Umbilical cord (tissue), 2 donors: Measurements from ENCODE around the gene BTNL9. TPM values are rescaled to one million over a fixed set of nuclear protein-coding genes. Genes with fewer than 3 reads are reported as not detected.
"Not testable (repeated sequence)": the region's sequence is repeated elsewhere in the genome, so short reads cannot be mapped to it uniquely, and the experiment has no call there.

Experiments
- DNase-seq: peaks from one replicate; pipeline ENCODE4 v3.0.0-alpha.2; 2015; ENCODE audit warnings: low spot score
- total RNA-seq: library from RNA; depleted of rRNA; stranded (reverse); fragments of >200 nt; gene quantifications from one replicate; pipeline ENCODE4 v1.2.3, GENCODE V29; 2014; ENCODE audit warnings: low replicate concordance; ENCODE audit not compliant: insufficient read depth

The BTNL9 gene
- 7.0 TPM for total RNA-seq

DNA sequence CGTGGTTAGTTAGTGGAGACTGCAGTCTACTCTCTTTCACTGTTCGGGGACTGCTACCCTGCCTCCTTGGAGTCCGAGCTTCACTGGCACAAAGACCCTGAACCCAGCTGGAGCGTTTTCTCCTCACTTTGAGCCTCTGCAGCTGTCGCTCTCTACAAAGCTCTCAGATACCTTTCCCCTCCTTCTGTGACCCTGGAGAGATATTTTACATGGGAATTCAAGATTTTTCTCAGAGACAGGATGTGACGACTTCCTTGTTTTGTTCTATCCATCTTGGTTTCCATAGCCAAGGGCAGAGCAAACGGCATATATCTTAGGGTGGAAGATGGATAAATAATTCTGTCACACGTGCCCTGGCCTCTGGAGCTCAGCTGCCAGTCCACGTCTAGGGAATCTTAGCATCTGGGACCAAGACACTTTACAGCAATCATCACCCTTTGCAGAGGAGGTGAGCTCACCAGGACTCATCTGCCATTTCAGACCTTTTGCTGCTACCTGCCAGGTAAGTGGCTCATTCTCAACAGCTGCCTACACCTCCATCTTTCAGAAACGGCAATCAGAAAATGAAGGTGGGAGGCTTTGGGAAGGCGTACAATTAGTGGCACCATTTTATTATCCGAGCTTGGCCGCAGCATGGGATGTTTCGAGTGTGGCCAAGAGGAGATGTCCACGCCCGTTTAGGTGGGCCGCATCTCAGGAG, at the start of gene BTNL9:
Gene BTNL9 (plus strand): TSS at position 336 of the 700 bp plus-strand sequence. CDS start 5,224 bp downstream, outside the sequence.
- peak; percentile 5 for DNase-seq

DNA sequence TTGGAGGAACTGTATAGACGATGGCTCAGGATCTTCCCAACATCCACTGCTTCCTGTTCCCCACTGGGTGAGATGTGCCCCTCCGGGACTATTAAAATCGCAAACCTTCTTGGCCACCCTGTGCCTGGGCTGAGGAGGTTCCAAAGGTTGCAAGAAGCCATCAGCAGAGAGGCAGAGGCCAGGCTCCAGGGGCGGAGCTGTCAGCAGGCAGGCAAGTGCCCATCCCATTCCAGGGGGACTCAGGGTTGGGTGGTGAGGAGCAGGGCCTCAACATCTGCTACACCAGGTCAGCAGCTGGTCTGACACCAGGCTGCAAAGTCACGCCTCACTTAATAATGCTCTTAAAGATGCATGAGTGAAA, 49.2 kb upstream of the BTNL9 start:
- no peak for DNase-seq

- DNase-seq = no peak
Observed at GRCh38 chr5:181001947-181002346, 38.1 kb upstream of the BTNL9 start.

- DNase-seq = no peak
Observed at GRCh38 chr5:181005791-181006190, 34.3 kb upstream of the BTNL9 start.

GRCh38 chr5:181008136-181008535, 31.9 kb upstream of the BTNL9 start:
- no peak for DNase-seq

GRCh38 chr5:181010018-181010417, 30.0 kb upstream of the BTNL9 start:
- DNase-seq = not testable (repeated sequence)

DNA sequence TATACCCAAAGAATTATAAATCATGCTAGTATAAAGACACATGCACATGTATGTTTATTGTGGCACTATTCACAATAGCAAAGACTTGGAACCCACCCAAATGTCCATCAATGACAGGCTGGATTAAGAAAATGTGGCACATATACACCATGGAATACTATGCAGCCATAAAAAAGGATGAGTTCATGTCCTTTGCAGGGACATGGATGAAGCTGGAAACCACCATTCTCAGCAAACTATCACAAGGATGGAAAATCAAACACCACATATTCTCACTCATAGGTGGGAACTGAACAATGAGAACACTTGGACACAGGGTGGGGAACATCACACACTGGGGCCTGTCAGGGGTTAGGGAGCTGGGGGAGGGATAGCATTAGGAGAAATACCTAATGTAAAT, 25.4 kb upstream of the BTNL9 start:
- not testable (repeated sequence) for DNase-seq

DNA sequence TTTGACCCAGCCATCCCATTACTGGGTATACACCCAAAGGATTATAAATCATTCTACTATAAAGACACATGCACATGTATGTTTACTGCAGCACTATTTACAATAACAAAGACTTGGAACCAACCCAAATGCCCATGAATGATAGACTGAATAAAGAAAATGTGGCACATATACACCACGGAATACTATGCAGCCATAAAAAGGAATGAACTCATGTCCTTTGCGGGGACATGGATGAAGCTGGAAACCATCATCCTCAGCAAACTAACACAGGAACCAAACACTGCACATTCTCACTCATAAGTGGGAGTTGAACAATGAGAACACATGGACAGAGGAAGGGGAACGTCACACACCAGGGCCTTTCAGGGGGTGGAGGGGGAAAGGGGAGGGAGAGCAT, 22.6 kb upstream of the BTNL9 start:
- DNase-seq = not testable (repeated sequence)

GRCh38 chr5:181020688-181021087, 19.4 kb upstream of the BTNL9 start:
- no peak for DNase-seq

GRCh38 chr5:181024245-181025064, 15.6 kb upstream of the BTNL9 start:
- no peak for DNase-seq

GRCh38 chr5:181027452-181028031, 12.5 kb upstream of the BTNL9 start:
- no peak for DNase-seq

GRCh38 chr5:181028032-181028819, 11.8 kb upstream of the BTNL9 start:
- no peak for DNase-seq

DNA sequence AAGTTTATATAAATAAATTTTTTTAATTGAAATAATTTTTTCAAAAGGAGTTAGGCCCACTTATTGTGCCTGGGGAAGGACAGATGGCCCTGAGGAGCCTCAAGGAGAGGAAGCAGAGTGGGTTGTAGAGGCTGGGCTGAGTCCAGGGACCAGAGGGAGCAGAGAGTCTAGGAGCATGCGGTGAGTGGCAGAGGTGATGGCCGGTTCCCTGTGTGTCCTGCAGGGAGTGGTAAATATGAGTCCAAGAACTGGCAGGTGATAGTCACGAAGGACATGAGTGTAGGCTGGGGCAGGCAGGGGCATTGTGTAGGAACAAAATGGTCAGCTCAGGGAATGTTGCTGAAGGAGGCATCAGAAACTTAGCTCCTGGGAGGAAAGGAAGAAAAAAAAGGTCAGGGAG, 8.3 kb upstream of the BTNL9 start:
- DNase-seq = no peak

GRCh38 chr5:181035991-181036815, 3.9 kb upstream of the BTNL9 start:
- DNase-seq = no peak

GRCh38 chr5:181036816-181037364, 3.2 kb upstream of the BTNL9 start:
- DNase-seq = no peak

- DNase-seq = no peak
Observed at GRCh38 chr5:181037365-181037861, 2.7 kb upstream of the BTNL9 start.

DNA sequence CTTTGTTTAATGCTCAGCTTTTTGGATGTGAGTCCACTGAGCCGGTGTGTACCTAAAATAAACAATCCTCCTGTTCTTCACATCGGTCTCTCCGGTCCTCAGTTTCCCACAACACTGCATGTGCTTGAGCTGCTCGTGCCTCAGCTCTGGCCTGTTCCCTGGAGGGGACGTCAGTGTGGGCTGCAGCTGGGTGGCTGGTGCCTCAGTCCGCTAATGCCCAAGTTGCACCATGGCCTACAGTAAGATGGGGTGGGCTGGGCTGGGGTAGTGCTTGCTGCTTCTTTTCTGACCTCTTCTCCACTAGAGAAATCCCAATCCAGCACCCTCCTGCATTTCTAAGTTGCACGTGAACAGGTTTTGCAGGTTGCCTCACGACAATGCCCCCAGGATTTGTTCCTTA, 595 bp upstream of the BTNL9 start:
- no peak for DNase-seq

- no peak for DNase-seq
Observed at GRCh38 chr5:181040631-181040945, 522 bp downstream of the BTNL9 start.

DNA sequence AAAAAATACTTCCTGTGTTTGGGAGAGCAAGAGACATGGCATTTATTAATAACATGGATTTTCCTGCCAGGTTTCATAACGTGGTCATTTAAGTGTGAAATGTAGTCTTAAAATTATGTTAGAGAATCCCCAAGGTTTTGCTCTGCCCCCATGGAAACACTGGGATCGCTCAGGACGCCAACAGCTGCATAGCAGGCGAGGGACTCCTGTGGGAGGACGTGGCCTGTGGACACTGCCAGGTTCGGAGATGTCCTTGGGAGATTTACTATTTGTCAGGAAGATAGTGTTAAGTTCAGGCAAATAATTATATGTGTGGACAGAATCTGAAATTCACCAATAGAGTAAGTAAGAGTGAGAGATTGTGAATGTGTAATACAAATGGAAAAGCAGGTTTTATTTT, 977 bp downstream of the BTNL9 start:
- DNase-seq = no peak

DNA sequence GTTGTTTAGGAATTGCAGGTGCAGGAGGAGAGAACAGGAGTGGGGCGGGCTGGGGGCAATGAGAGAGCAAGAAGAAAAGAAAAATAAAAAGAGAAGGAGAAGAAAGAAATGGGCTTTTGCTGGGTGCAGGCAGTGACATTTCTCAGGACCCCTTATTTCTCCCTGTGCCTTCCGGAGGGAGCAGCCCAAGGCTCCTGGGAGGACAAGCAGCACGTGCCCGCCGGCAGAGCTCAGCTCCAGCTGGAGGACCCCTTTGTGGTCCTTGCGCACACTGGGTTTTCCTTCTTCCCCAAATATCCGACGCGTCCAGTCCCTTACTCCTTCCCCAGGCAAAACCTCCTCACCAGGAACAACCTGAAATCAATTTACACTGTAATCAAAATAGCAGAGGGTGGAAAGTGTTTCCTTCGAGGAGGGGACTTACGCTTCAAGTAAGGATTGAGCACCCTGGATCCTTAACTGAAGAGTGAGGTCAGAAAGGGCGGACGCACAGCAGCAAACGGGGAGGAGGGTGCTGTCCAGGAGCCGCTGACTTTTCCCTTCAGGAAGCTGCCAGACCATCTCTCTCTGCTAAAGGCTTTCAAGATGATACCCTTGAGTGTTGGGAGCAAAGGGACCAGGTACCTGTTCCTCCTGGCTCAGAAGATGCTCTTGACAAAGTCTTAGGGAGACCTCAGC, 2.1 kb downstream of the BTNL9 start:
- no peak for DNase-seq
